HG02642 (cell line): ENCODE results near the gene RAI2.
"Not testable (repeated sequence)": the region's sequence is repeated elsewhere in the genome, so short reads cannot be mapped to it uniquely, and the experiment has no call there.

Experiments
- ATAC-seq: cut with Tn5 transposase; IDR thresholded peaks from one replicate; pipeline ENCODE4 v1.9.1; 2021; ENCODE audit warnings: mild to moderate bottlenecking; ENCODE audit not compliant: unreplicated experiment, poor library complexity

The RAI2 gene

GRCh38 chrX:17788439-17788838 lies 72.7 kb downstream of the RAI2 start:
- ATAC-seq: no peak

- no peak for ATAC-seq
These were observed 73.5 kb downstream of the RAI2 start for GRCh38 chrX:17787557-17787956.

GRCh38 chrX:17786554-17787347 lies 74.3 kb downstream of the RAI2 start:
- not testable (repeated sequence) for ATAC-seq

GRCh38 chrX:17779434-17779833 lies 81.7 kb downstream of the RAI2 start:
- no peak for ATAC-seq

GRCh38 chrX:17778997-17779396 lies 82.1 kb downstream of the RAI2 start:
- ATAC-seq: no peak

- no peak for ATAC-seq
These were observed 87.0 kb downstream of the RAI2 start for GRCh38 chrX:17774053-17774452.

- ATAC-seq: no peak
These were observed 87.7 kb downstream of the RAI2 start for GRCh38 chrX:17773221-17773876.

GRCh38 chrX:17769701-17770269 lies 91.3 kb downstream of the RAI2 start:
- no peak for ATAC-seq

- no peak for ATAC-seq
These were observed 92.1 kb downstream of the RAI2 start for GRCh38 chrX:17768997-17769396.

- no peak for ATAC-seq
These were observed 93.4 kb downstream of the RAI2 start for GRCh38 chrX:17767734-17768133.

- ATAC-seq: no peak
These were observed 101.1 kb downstream of the RAI2 start for GRCh38 chrX:17759990-17760389.

- ATAC-seq: peak; percentile 87
These were observed 102.7 kb downstream of the RAI2 start for GRCh38 chrX:17758382-17758781.

GRCh38 chrX:17750436-17750835 lies 110.7 kb downstream of the RAI2 start:
- ATAC-seq: no peak
